T-cell (primary cell): ENCODE measurements around the gene ARSB. TPM values are rescaled to one million over a fixed set of nuclear protein-coding genes. Genes with fewer than 3 reads are reported as not detected.
"Not testable (repeated sequence)": the region's sequence is repeated elsewhere in the genome, so short reads cannot be mapped to it uniquely, and the experiment has no call there.

Experiments used
- ATAC-seq, 4 experiments: fragments of 200-7000 bp in 3 of 4; fragments of 150-1000 bp in 1 of 4; cut with Tn5 transposase; replicated peaks in 1 of 4; 1 replicate in 3 of 4; 2 replicates in 1 of 4; pipeline ENCODE4 v1.10.0; 2021; ENCODE audit warnings: moderate library complexity in 3 of 4, mild to moderate bottlenecking in 2 of 4, moderate number of reproducible peaks in 1 of 4
- CTCF ChIA-PET, 2 donors: fragments of 300-600 bp; sonication (Branson Sonifier 250); formaldehyde crosslinking; loops; one replicate each; lab custom pipeline; 2022; ENCODE audit warnings: antibody characterized with exemption in 2 of 2; lab: Charles Lee
- POLR2A ChIA-PET, 2 donors: fragments of 300-600 bp; sonication (Branson Sonifier 250); formaldehyde crosslinking; loops; one replicate each; lab custom pipeline; 2022; ENCODE audit warnings: antibody characterized with exemption in 2 of 2; lab: Charles Lee
- DNase-seq, 35 experiments: peaks; one replicate each; pipeline versions ENCODE4 v3.0.0 to v3.0.0-alpha.2; 2013 to 2023
- H3K27ac ChIP-seq: one replicate; pipeline ENCODE4 v1.5.1; 2013; ENCODE audit warnings: low read length
- H3K27me3 ChIP-seq, 2 experiments: replicated peaks in 1 of 2; 1 replicate in 1 of 2; 2 replicates in 1 of 2; pipeline versions ENCODE4 v1.6.1 to v1.7.0; 2013; ENCODE audit warnings: low read length in 1 of 2, mixed read lengths in 1 of 2; ENCODE audit not compliant: control insufficient read depth in 2 of 2, insufficient read depth in 2 of 2; ENCODE audit errors: extremely low read depth in 1 of 2
- H3K36me3 ChIP-seq, 2 donors: 1 replicate in 1 of 2; 2 replicates in 1 of 2; pipeline versions ENCODE4 v1.6.1 to v1.7.0; 2013; ENCODE audit warnings: low read length in 1 of 2; ENCODE audit not compliant: control insufficient read depth in 2 of 2, insufficient read depth in 1 of 2; ENCODE audit errors: extremely low read depth in 1 of 2
- H3K4me1 ChIP-seq, 2 experiments: 1 replicate in 1 of 2; 2 replicates in 1 of 2; pipeline versions ENCODE4 v1.6.1 to v1.7.0; 2013; ENCODE audit warnings: low read length in 2 of 2, mixed read lengths in 1 of 2; ENCODE audit not compliant: insufficient read depth in 2 of 2, control insufficient read depth in 1 of 2; ENCODE audit errors: extremely low read depth in 1 of 2
- H3K4me3 ChIP-seq, 2 donors: 1 replicate in 1 of 2; 2 replicates in 1 of 2; pipeline versions ENCODE4 v1.5.1 to v1.7.0; 2013; ENCODE audit warnings: mild to moderate bottlenecking in 2 of 2, low read length in 1 of 2, moderate library complexity in 1 of 2; ENCODE audit not compliant: control insufficient read depth in 1 of 2; ENCODE audit errors: extremely low read depth in 1 of 2
- H3K9me3 ChIP-seq: 2 replicates; pipeline ENCODE4 v1.7.0; 2013
- H3K27ac Mint-ChIP-seq, 2 donors: one replicate each; pipeline ENCODE4 v1.8.0; 2020 to 2021; ENCODE audit warnings: mild to moderate bottlenecking in 2 of 2, mixed read lengths in 2 of 2
- H3K27me3 Mint-ChIP-seq, 2 donors: one replicate each; pipeline ENCODE4 v1.8.0; 2021 to 2022; ENCODE audit warnings: mixed read lengths in 2 of 2
- H3K36me3 Mint-ChIP-seq: one replicate; pipeline ENCODE4 v1.8.0; 2021; ENCODE audit warnings: mixed read lengths
- H3K4me1 Mint-ChIP-seq, 3 donors: one replicate each; pipeline ENCODE4 v1.8.0; 2020 to 2022; ENCODE audit warnings: mixed read lengths in 3 of 3, mild to moderate bottlenecking in 1 of 3
- H3K4me3 Mint-ChIP-seq, 3 donors: one replicate each; pipeline ENCODE4 v1.8.0; 2020 to 2022; ENCODE audit warnings: mild to moderate bottlenecking in 3 of 3, mixed read lengths in 3 of 3, moderate library complexity in 3 of 3
- H3K9me3 Mint-ChIP-seq, 3 donors: one replicate each; pipeline ENCODE4 v1.8.0; 2020 to 2022; ENCODE audit warnings: mixed read lengths in 3 of 3
- WGBS: methylation state at CpG from one replicate; pipeline ENCODE4 v1.1.5; 2013; ENCODE audit warnings: missing lambda C conversion rate; ENCODE audit not compliant: insufficient coverage; 5-methylcytosine and 5-hydroxymethylcytosine counted together
- total RNA-seq, 35 experiments: library from RNA in 6 of 35; stranded (reverse) in 6 of 35; fragments of 120-200 nt in 1 of 35; gene quantifications; one replicate each; pipeline versions ENCODE4 v1.2.1 to v1.2.4 and lab custom pipeline; 2013 to 2026

ARSB gene
- total RNA-seq, 5 donors from 2014 or later (not counting 1 experiment from before 2014, with no cell fraction given), result 5.6 to 7.1 (median 6.9) TPM

DNA sequence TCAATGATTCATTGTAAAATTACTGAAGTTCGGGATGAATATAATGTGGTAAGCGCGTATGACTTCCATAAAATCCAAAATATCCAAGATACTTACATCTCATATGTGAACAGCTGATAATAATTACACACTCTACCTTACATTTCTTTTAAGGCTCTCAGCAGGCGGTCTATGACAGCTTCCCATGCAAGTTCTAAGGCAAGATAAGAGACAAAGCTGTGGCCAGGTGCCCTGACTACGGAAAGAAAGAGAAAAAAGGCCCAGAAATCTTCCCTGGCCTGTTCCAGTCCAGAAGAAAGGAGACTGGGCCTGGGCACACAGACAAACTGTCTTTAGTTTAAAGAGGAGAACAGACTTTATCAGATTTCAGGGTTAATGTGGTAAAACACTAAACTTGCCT lies 69.1 kb downstream of the ARSB start:
- no peaks in the 10 kb centered on the region for H3K27me3 ChIP-seq
- H3K4me3 ChIP-seq, result no peak overlapping the region
- Mint-ChIP-seq H3K4me3 (no peak overlapping the region), H3K27me3 (no peaks in the 10 kb centered on the region), H3K9me3 (no peaks in the 10 kb centered on the region), H3K36me3 (peaks cover 13% of the 10 kb centered on the region), H3K27ac (no peak overlapping the region), H3K4me1 (no peaks in the 10 kb centered on the region)
- POLR2A ChIA-PET, result no interaction called here
- DNase-seq (no peak), ATAC-seq (no peak)
- CTCF ChIA-PET, result no interaction called here
- no peaks in the 10 kb centered on the region for H3K4me1 ChIP-seq
- 77% methylated on average over 2 of the region's 5 CpGs for WGBS
- H3K27ac ChIP-seq, result no peak overlapping the region
- H3K9me3 ChIP-seq, result no peaks in the 10 kb centered on the region
- H3K36me3 ChIP-seq, result no peaks in the 10 kb centered on the region

DNA sequence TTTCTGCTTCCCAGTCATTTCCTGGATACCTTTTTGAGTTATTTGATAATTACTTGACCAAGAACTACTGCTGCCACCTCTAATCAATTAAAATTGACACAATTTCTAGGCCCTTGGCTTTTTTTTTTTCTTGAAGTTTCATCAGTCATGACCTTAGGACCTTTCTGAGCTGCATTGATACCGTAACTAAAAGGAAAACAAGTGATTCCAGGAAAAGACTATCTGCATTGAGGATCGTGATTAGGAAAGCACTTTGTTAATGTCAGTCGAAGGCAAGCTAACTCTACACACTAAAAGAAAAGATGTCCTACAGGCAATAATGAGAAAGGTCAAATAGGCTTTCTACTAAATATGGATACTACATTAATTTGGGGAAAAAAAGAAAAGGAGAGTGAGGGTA lies 69.9 kb downstream of the ARSB start:
- Mint-ChIP-seq H3K4me3 (no peak overlapping the region), H3K9me3 (no peaks in the 10 kb centered on the region), H3K27me3 (no peaks in the 10 kb centered on the region), H3K4me1 (no peaks in the 10 kb centered on the region), H3K27ac (no peak overlapping the region), H3K36me3 (peaks cover 14% of the 10 kb centered on the region)
- no peak overlapping the region for H3K27ac ChIP-seq
- ChIA-PET POLR2A (no interaction called here), CTCF (interaction anchor here in 1 of 2 donors (0.7 kb wide), 1 partner anchor 103 kb away, joined by 3 read pairs; no protein-coding TSS in a partner anchor)
- H3K36me3 ChIP-seq, result no peaks in the 10 kb centered on the region
- H3K9me3 ChIP-seq, result no peaks in the 10 kb centered on the region
- no peaks in the 10 kb centered on the region for H3K4me1 ChIP-seq
- no CpG with 5 or more reads among the region's 3 CpGs for WGBS
- H3K4me3 ChIP-seq, result no peak overlapping the region
- no peaks in the 10 kb centered on the region for H3K27me3 ChIP-seq
- DNase-seq (no peak), ATAC-seq (no peak)

DNA sequence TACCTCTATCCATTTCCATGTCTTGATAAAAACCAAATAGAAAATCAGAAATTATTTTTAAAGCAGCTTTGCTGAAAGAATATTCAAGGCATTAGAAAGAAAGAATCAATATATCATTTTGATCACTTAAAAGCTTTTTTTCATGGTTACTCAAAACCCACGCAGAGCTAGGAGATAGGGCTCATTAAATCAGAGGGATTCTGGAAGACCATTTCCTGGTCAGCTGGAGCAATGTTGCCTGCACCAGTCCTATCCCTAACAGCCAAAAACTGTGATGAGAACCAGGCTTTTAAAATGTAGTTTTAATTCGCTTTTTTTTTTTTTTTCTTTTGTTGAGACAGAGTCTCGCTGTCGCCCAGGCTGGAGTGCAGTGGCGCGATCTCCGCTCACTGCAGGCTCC lies 72.3 kb downstream of the ARSB start:
- Mint-ChIP-seq H3K27me3 (no peaks in the 10 kb centered on the region), H3K4me3 (no peak overlapping the region), H3K9me3 (no peaks in the 10 kb centered on the region), H3K4me1 (peaks cover 0 to 3% (median 0%) of the 10 kb centered on the region in 3 donors), H3K27ac (no peak overlapping the region), H3K36me3 (peaks cover 17% of the 10 kb centered on the region)
- H3K27ac ChIP-seq, result no peak overlapping the region
- H3K27me3 ChIP-seq, result no peaks in the 10 kb centered on the region
- H3K4me1 ChIP-seq, result no peaks in the 10 kb centered on the region
- no peaks in the 10 kb centered on the region for H3K36me3 ChIP-seq
- WGBS, result no CpG with 5 or more reads among the region's 7 CpGs
- ATAC-seq, result no peak
- H3K9me3 ChIP-seq, result no peaks in the 10 kb centered on the region
- ChIA-PET POLR2A (no interaction called here), CTCF (interaction anchor here in 1 of 2 donors (0.7 kb wide), 1 partner anchor 280 kb away, joined by 4 read pairs; no protein-coding TSS in a partner anchor)
- H3K4me3 ChIP-seq, result no peak overlapping the region
- no peak for DNase-seq

DNA sequence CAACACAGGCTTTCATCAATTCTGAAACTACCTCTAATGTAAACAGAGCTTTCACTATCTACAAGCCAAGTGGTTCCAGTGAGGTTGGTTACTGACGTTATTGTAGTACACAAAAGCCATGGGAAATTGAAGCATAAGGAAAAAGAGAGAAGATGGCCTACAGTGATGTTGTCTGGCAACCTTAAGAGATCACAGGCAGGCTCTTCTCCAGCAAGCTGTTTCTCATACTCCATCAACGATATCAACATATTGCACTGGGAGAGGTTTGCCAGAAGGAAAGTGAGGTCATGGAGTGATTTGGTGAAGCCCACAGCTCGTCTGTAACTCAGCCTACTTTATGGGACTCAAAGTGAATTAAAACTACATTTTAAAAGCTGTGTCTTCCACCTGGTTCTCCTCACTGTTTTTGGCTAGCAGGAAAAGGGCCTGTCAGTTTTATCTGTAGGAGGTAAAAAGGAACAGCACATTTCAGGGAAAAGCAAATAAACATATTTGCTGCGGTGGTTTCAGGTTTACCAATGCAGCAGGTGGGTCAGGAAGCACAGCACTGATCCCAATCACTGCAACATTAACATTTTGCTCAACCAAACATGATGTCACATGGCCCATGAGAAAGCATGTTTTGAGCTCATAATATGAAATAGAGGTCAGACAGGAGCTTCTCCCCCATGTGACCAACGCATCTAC lies 72.9 kb downstream of the ARSB start:
- no peaks in the 10 kb centered on the region for H3K27me3 Mint-ChIP-seq
- H3K36me3 Mint-ChIP-seq, result peaks cover 17% of the 10 kb centered on the region
- ChIA-PET POLR2A (no interaction called here), CTCF (interaction anchor here in 1 of 2 donors (0.7 kb wide), 1 partner anchor 280 kb away, joined by 4 read pairs; no protein-coding TSS in a partner anchor)
- no peaks in the 10 kb centered on the region for H3K9me3 ChIP-seq
- WGBS, result 100% methylated on average over 1 of the region's 5 CpGs
- no peak for ATAC-seq
- no peak overlapping the region for H3K27ac Mint-ChIP-seq
- no peak for DNase-seq
- no peaks in the 10 kb centered on the region for H3K4me1 ChIP-seq
- no peaks in the 10 kb centered on the region for H3K36me3 ChIP-seq
- peaks cover 0 to 3% (median 0%) of the 10 kb centered on the region in 3 donors for H3K4me1 Mint-ChIP-seq
- H3K4me3 Mint-ChIP-seq, result no peak overlapping the region
- H3K4me3 ChIP-seq, result no peak overlapping the region
- no peaks in the 10 kb centered on the region for H3K27me3 ChIP-seq
- H3K9me3 Mint-ChIP-seq, result no peaks in the 10 kb centered on the region
- H3K27ac ChIP-seq, result no peak overlapping the region

DNA sequence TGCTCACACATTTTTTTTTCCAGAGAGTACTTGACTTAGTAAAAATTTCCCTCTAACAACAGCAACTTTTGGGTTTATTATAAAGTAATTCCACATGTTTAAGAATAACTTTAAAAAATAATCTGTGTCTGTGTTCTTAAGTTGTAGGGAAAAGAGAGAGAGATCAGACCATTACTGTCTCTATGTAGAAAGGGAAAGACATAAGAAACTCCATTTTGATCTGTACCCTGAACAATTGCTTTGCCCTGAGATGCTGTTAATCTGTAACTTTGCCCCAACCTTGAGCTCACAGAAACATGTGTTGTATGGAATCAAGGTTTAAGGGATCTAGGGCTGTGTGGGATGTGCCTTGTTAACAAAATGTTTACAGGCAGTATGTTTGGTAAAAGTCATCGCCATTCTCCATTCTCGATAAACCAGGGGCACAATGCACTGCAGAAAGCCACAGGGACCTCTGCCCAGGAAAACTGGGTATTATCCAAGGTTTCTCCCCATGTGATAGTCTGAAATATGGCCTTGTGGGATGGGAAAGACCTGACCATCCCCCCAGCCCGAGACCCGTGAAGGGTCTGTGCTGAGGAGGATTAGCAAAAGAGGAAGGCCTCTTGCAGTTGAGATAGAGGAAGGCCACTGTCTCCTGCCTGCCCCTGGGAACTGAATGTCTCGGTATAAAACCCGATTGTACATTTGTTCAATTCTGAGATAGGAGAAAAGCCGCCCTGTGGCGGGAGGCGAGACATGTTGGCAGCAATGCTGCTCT lies 75.7 kb downstream of the ARSB start:
- DNase-seq, H3K4me1 ChIP-seq, H3K9me3 ChIP-seq, H3K27ac ChIP-seq, H3K9me3 Mint-ChIP-seq, H3K4me3 Mint-ChIP-seq, ATAC-seq, CTCF ChIA-PET, POLR2A ChIA-PET, H3K27me3 ChIP-seq, H3K4me1 Mint-ChIP-seq, H3K4me3 ChIP-seq, H3K27me3 Mint-ChIP-seq, H3K36me3 ChIP-seq, H3K27ac Mint-ChIP-seq: not testable (repeated sequence)
- WGBS, result no CpG with 5 or more reads among the region's 9 CpGs
- H3K36me3 Mint-ChIP-seq, result peaks cover 18% of the 10 kb centered on the region

DNA sequence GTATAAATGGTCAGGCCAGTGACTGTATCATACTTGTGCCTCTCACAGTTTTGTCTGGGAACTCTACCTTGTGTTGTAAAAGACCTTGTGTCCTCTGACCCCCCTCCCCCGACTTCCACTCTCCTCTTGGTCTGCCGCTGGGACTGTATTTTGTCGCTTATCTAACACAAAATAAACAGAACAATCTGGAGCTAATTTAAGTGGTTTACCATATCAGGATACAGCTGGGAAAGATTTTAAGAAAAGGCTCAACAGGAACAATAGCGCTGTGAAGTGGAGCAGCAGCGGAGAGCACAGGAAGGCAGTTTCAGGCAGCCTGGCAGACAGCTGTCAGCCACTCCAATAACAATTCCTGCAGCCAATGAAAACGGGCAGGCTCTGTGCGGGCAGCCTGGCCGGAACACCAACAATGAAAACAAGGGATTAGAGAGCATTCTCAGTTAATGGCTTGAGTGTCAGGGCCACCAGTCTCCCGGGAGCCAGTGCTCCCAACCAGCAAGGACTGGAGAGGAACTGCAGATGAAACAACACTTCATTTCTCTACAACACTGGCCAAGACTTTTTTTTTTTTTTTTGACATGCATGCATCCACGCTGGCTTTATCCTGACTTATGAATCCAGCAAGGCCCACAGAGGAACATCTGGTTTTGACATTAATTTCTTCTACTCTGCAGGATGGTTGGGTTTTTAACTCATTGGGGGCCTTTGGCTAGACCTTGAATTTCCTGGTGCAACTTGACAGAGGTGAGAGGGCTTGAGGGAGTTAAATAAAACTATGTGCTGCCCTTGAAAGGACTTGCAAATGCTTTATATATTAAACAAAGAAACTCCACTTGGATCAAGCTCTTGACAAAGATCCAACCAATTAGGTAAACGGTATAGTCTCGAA lies 76.7 kb downstream of the ARSB start:
- H3K36me3 ChIP-seq, result no peaks in the 10 kb centered on the region
- no peaks in the 10 kb centered on the region for H3K9me3 Mint-ChIP-seq
- H3K4me3 Mint-ChIP-seq, result no peak overlapping the region
- H3K27ac Mint-ChIP-seq, result no peak overlapping the region
- H3K27ac ChIP-seq, result no peak overlapping the region
- ATAC-seq, result no peak
- no peaks in the 10 kb centered on the region for H3K27me3 Mint-ChIP-seq
- 59% methylated on average over 5 of the region's 12 CpGs for WGBS
- H3K27me3 ChIP-seq, result no peaks in the 10 kb centered on the region
- CTCF ChIA-PET, result interaction anchor here in 1 of 2 donors (0.7 kb wide), 1 partner anchor 225 kb away, joined by 4 read pairs; no protein-coding TSS in a partner anchor
- H3K4me3 ChIP-seq, result no peak overlapping the region
- peaks cover 0 to 3% (median 2%) of the 10 kb centered on the region in 3 donors for H3K4me1 Mint-ChIP-seq
- no peak for DNase-seq
- no peaks in the 10 kb centered on the region for H3K9me3 ChIP-seq
- peaks cover 18% of the 10 kb centered on the region for H3K36me3 Mint-ChIP-seq
- H3K4me1 ChIP-seq, result no peaks in the 10 kb centered on the region
- POLR2A ChIA-PET, result interaction anchor here in 1 of 2 donors (0.6 to 1.0 kb wide), 2 partner anchors 10 to 63 kb away, joined by 3 to 4 read pairs; no protein-coding TSS in a partner anchor
